ENCODE measurements around the gene GYPC.
"Not testable (repeated sequence)": the region's sequence is repeated elsewhere in the genome, so short reads cannot be mapped to it uniquely, and the experiment has no call there.

GYPC gene, protein sequence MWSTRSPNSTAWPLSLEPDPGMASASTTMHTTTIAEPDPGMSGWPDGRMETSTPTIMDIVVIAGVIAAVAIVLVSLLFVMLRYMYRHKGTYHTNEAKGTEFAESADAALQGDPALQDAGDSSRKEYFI

DNA sequence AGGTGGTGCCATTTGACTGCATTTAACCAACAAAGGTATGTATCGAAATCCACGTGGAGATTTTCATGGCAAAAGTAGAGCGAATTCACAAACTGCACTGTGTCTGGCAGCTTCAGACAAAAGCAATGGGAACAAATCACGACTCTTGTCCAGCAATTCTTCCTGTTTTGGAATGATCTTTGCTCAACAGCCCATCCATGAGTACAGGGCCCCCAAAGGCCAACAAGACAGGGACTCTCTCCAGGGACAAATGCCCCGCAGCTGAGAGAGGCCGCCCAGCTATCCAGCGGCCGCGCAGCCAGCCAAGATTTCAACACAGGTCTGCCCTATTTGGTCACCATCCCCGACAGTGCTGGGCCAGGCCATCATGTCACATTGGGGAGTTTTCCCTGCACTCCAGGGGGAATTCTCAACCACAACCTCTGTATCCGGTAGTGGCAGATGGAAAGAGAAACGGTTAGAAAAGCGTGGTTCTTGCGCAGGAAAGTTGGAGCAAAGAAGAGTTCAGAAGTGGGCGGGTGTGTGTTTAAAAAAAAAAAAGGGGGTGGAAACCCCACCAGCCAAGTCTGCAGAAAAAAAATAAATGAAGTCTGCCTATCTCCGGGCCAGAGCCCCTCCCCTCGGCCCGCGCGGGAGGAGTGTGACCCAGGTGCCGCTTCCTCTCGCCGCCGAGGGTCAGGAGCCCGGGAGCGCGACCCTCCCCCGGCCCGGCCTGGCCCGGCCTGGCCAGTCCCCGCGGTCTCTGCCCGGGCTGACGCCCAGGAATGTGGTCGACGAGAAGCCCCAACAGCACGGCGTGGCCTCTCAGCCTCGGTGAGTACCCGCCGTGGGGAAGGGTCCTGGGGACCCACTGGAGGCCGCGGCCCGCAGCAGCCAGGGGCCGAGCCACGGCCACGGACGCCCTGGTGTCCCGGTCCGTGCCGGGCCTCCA, at the start of gene GYPC:
TSS of gene GYPC (plus strand) at position 659 of the 931 bp plus-strand sequence. CDS start at position 765, 106 bp downstream.
- peak; percentile 67 for DNase-seq (ENCODE audit: low read depth)

DNA sequence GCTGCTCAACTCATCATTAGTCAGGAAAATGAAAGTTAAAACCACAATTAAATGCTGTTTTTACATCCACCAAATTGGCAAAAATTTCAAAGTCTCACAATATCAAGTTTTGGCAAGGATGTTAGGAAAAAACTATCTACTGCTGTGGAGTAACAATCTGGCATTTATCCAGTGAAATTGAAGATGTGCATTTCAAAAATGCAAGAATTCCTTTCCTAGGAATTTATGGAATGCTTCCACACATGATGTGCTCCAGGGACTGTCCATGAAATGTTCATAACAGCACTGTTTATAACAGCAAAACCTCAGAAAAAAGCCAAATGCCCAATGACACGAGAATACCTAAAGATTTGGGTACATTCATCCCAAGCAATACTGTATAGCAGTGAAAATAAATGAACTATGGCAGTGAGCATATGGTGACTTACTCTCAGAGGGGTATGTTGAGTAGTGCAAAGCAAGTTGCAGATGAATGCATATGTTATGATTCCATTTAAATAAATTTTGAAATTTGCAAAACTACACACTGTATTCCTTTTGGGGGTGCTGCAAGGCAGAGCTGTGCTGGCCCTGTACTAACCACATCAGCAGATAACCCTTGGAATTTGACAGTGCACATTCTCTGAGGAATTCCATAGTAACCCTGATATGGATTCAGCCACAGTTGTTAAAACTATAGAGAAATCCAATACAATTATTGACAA, 41.3 kb upstream of the GYPC start:
- peak; percentile 23 for DNase-seq (ENCODE audit: low read depth)

DNA sequence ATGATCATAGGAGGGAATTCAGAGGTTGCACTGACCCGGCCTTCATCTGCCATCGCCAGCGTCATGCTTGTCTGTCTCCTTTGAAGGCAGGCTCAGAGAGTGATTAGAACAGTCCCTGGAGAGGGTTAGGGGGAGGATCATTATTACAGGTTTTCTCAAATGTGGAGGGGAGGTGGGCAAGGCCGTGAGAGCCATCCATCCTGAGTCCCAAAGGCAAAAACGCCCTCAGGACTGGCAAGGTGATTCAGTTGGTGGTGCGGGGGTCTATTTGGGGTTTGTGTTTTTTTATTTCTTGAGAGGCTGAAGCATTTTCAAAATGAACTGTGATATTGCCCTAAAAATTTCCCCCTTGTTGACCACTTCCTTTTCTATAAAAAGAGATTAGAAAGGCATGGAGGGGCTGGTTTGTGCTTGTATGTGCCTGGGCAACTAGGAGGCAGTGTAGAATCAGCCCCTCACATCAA, 39.3 kb upstream of the GYPC start:
- no peak for DNase-seq (ENCODE audit: low read depth)

DNA sequence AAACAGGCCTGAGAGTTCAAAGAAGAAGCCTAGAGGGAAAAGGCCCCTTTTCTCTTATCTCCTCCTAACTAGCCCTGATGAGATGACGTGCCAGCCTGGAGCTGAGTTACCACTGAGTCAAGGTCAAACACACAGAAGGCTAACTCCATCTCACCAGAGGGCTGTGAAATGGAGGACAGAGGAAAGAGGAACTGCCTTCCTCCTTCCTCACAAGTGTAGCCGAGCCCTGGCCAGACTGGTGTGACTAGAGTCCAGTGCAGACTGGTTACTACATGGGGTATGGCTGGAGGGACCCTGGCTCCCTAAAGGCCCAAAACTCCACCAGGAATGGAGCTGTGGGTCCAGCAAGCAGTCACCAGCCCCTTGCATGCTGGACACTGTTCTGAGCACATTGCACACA, 35.7 kb upstream of the GYPC start:
- DNase-seq (ENCODE audit: low read depth) = no peak

DNA sequence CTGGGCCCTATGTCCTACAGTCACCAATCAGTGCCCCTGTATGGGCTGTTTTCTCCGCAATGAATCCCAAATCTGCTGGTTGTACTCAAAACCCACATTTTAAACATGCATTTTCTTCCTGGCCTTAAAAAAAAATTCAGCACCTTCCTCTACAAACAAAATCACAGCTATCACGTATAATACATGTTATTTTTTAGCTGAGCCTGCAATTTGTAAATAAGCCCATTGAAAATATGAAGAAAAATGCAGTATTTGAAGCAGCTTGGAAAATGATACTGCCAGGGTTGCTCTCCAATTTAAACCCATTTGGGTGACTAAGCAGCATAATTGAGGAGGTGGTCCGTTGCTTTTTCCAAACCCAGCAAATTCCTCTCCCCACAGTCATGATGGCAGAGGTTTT, 33.0 kb upstream of the GYPC start:
- no peak for DNase-seq (ENCODE audit: low read depth)

DNA sequence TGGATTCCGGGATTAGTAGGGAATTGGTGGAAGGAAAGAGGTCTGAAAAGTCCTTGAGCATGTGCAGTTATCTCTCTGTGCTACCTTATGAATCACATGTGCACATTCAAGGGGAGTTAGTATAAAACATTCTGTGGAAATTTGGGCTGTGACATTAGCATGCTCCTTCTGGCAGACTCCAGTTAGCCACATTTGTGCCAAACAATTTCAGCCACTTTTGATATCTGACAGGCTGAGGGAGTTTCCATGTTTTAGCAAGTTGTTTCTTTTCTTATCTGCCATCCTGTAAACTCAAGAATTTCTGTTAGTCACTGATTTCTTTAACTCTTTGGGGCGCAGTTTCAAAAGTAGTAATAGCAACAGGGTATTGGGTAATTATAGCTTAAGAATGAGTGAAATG, 28.3 kb upstream of the GYPC start:
- no peak for DNase-seq (ENCODE audit: low read depth)

DNA sequence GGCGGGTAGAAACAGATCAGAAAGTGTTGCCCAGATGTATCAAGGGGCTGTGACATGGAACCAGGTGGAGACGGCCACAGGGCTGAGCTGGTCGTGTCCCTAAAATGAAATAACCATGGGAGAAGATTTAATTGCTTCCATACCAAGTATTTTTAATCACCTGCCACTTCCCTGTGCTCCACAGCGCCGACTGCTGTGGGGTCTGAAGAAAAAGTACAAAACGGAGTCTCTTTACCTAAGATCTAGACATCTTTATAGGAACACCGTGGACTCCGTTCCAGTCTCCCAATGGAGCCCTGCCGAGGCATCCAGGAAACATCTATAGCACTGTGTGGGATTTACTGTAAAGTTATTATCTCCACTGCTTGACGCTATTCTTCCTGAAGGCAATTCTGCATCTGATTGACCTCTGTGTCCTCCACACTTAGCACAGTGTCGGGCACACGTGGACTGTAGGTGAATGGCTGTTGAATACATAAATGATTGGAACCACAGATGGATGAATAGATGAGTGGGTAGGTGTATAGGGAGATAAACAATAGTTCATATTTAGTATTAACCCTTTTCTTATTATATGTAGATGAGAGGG, 21.6 kb upstream of the GYPC start:
- peak; percentile 25 for DNase-seq (ENCODE audit: low read depth)

DNA sequence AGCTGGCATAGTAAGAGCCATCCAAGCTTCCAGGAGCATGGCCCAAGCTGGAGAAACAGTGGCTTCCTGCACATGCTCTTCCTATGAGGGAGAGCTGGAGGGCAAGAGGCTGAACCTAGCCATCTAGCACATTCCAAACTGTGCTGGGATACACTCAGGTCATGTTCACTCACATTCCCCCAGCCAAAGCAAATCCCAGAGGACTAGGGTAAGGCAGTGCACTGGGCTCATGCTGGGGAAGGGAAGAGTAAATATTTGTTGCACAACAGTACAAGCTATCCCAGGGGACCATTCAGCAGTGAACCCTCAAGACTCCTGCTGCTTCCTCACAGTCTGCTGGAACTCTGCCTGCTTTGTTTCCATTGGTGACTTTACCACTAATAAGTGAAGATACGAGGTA, 20.7 kb upstream of the GYPC start:
- DNase-seq (ENCODE audit: low read depth) = no peak

DNA sequence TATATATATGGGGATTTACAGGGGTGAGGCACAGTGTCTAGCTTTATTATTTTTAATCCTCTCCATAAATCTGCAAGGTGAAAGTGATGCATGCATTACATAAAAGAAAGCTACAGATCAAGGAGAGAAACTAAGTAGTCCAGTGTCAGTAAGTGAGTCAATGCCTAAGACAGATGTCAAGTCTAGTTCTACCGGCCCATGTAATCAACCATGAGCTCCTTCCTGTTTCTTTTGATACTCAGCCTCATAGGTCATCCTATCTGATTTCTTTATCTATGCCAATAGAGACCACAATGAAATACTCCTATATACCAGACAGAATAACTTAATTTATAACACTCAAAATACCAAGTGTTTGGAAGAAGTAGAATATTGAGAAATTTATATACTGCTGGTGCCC, 20.2 kb upstream of the GYPC start:
- DNase-seq (ENCODE audit: low read depth) = no peak

DNA sequence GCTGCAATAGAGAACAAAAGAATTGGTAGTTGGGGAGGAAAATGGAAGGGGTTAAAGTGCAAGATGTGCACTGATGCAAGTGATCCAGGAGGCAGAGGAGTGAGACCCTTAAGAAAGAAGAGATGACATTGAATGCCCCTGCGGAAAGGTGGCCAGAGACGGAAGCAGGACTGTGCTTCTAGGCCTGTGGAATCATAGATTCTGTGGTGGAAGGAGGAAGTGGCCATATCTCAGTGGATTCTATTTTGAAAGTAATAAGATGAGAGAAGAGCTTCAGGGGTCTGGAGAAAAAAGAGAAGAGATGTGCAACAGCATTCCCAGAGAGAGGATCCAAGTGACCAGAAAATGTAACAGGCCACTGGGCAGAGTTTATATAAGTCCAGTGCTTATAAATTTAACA, 18.6 kb upstream of the GYPC start:
- DNase-seq (ENCODE audit: low read depth) = no peak

DNA sequence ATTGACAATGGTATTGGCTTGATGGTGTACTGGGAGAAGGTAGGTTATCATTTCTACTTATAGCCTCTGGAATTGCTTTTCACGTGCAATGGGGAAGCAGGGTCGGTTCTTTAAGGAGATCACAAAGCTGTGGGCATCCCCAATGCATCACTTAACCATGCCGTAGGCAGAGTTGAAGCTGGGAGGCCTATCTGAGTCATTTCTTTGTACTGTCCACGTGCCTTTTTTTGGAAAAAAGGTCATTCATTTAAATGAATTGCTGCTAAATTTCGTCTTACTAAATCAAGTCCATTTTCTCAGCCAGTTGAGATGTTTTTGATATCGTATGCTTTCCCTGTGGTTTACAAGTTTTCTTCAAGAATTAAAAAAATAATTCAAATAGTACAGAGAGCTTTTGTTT, 17.2 kb upstream of the GYPC start:
- DNase-seq (ENCODE audit: low read depth) = no peak

DNA sequence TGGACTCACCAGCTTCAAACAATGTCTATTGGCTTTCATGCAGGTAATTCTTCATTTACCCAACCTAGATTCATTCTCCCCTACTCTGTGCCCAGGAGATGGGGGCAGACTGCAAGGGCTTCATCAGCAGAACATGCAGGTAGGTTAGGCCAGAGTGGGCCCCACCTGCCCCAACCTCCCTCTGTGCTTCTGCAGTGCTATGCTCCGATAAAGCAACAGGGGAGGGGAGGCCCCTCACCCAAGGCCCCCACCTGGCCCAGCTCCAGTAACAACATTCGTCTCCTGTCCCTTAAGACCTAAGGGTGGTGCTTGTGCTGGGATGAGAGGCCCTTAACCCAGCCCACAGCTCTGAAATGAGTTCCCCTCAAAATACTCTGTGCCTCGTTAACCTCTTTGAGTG, 16.7 kb upstream of the GYPC start:
- DNase-seq (ENCODE audit: low read depth) = no peak

DNA sequence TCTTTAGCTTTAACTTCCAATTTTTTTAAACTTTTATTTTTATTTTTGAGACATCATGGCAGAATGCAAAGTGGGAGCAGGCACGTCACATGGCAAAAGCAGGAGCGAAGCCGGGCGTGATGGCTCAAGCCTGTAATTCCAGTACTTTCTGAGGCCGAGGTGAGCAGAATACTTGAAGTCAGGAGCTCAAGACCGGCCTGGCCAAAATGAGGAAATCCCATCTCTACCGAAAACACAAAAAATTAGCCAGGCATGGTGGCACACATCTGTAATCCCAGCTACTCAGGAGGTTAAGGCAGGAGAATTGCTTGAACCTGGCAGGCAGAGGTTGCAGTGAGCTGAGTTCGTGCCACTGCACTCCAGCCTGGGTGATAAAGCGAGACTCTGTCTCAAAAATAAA, 14.7 kb upstream of the GYPC start:
- DNase-seq (ENCODE audit: low read depth) = not testable (repeated sequence)

DNA sequence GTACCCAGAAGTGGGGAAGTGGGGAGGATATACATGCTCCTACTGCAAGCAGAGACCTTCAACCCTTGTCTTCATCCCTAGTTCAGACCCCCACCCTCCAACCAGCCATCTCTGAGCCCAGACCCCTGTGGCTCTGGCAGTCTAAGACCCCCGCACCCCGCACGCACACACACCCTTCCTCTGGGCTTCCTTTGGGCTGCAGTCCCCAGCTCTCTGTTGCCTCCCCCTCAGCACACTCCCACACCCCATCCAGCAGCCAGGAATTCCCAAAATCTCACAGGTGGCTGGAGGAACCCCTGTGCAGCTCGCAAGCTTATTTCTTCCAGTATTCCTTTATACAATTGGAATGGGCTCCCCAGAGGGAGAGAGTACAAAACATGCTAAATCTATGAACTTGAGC, 13.9 kb upstream of the GYPC start:
- DNase-seq (ENCODE audit: low read depth) = no peak

DNA sequence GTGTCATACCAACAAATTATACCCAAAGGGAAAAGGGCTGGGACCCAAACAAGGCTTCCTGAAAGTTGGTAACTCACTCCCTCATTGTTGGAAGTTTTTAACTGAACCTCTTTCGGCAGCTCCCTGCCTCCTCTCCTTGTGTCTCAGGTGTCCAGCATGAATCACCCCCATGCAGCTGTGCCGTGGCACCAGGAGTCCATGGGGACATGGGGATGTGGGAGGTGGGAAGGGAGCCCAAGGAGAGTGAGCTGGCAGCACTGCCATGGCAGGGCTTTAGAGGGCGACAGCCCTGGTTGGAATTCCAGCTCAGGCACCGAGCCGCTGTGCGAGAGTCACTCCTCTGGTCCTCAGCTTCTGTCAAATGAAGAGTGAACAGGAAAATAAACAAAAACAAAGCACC, 12.5 kb upstream of the GYPC start:
- no peak for DNase-seq (ENCODE audit: low read depth)

DNA sequence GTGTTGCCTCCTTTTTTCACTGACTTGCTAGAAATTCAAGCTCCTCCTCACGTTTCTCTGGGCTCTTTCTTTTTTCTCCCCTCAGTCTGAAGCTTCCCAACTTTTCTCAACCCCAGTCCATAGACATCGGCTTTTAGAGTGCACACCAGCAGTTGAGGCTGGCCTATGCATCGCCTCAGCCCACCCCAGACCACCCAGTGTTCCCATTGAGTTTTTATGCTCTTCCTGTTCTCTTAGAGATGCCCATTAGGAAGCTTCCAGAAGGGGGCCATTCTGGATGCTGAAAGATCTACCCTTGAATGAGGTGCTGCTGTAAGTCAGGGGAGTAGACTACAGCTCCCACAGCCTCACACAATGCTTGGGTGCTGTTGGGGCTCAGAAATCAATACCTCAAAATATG, 12.0 kb upstream of the GYPC start:
- no peak for DNase-seq (ENCODE audit: low read depth)

DNA sequence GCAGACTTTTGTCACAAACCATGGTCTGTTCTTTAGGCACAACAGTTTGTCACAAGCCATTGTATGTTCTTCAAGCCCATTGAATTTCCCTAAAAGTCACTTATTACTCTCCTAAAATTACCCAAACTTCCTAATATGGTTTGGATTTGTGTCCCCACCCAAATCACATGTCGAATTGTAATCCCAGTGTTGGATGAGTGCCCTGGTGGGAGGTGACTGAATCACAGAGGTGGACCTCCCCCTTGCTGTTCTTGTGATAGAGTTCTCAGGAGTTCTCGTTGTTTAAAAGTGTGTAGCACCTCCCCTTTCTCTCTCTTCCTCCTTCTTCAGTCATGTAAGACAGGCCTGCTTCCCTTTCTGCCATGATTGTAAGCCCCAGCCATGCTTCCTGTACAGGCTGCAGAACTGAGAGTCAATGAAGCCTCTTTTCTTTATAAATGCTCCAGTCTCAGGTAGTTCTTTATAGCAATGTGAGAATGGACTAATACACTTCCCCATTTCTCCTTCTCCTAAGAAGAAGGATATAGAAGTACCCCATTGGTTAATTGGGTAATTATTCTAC, 11.2 kb upstream of the GYPC start:
- no peak for DNase-seq (ENCODE audit: low read depth)

DNA sequence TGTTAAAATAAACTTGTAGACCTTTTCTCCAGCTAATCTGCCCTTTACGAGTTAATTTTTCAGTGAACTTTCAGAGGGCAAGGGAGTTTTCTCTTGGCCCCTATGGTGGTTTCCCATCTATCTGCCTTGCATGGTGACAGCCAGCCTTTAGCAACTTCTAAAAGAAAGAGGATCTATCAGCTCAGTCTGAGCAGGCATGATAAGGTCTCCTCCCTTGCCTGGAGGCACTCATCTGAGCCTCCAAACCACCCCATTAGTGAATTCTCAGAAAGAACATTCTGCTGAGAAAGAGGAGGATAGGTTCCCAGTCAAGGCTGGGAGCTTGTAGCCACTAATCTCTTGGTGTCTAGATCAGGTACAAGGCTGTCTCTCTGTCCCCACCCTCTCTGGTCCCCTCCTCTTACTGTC, 10.7 kb upstream of the GYPC start:
- DNase-seq (ENCODE audit: low read depth) = no peak

DNA sequence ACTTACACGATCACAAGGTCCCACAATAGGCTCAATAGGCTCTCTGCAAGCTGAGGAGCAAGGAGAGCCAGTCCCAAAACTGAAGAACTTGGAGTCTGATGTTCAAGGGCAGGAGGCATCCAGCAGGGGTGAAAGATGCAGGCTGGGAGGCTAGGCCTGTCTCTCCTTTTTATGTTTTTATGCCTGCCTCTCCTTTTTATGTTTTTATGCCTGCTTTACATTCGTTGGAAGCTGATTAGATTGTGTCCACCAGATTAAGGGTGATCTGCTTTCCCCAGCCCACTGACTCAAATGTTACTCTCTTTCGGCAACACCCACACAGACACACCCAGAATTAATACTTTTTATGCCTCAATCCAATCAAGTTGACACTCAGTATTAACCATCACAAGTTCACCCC, 9.9 kb upstream of the GYPC start:
- DNase-seq (ENCODE audit: low read depth) = no peak

DNA sequence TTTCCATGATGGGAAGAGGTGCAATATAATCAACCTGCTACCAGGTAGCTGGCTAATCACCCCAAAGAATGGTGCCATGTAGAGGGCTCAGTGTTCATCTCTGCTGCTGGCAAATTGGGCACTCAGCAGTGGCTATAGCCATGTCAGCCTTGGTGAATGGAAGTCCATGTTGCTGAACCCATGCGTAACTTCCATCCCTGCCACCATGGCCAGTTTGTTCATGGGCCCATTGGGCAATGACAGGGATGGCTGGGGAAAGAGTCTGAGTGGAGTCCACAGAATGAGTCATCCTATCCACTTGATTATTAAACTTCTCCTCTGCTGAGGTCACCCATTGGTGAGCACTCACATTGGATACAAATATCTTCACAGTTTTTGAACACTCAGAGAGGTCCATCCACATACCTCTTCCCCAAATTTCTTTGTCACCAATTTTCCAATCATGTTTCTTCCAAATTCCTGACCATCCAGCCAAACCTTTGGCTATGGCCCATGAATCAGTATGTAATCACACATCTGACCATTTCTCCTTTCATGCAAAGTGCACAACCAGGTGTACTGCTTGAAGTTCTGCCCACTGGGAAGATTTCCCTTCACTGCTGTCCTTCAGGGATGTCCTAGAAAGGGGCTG, 8.1 kb upstream of the GYPC start:
- DNase-seq (ENCODE audit: low read depth) = not testable (repeated sequence)

DNA sequence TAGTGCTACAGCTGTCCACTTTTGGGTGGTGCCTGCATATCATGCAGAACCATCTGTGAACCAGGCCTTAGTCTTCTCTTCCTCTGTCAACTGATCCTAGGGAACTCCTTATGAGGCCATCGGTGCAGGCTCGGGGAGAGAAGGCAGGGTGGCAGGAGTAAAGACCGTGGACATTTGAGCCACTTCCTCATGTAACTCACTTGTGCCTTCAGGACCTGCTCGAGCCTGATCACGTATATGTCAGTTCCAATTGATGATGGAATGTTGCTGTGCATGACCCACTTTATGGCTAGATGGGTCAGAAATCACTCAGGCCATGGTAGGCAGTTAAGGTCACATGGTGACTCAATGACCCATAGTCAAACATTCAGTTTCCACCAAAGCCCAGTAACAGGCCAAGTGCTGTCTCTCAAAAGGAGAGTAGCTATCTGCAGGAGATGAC, 7.6 kb upstream of the GYPC start:
- not testable (repeated sequence) for DNase-seq (ENCODE audit: low read depth)

DNA sequence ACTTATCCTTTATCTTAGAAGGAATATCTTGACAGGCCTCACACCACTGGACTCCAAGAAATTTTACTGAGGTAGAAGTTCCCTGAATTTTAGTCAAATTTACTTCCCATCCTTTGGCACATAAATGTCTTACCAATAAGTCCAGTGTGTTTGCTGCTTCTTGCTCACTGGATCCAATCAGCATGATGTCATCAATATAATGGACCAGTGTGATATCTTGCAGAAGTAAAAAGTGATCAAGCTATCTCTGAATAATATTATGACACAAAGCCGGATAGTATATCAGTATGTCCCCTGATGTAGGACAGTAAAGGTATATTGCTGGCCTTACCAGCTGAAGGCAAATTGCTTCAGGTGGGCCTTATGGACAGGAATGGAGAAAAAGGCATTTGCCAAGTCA, 6.9 kb upstream of the GYPC start:
- DNase-seq (ENCODE audit: low read depth) = no peak

All from ELR (cell line).